A673 (cell line): ENCODE data around the gene PLXND1.

Source experiments
- EZH2 ChIP-seq: fragments of 200-600 bp; sonication (generic); IDR thresholded peaks from 2 replicates; pipeline ENCODE4 v1.6.1; 2017; ENCODE audit warnings: borderline replicate concordance, low read depth, mild to moderate bottlenecking, mixed read lengths, antibody characterized with exemption, low read length; ENCODE audit not compliant: poor library complexity, severe bottlenecking
- TF ChIP-seq, protein P1 (sequence below): fragments of 300-800, 200-600 bp; sonication (generic); conservative IDR thresholded peaks from 2 replicates; pipeline ENCODE4 v1.5.1; 2017; ENCODE audit warnings: low read depth, mild to moderate bottlenecking, antibody characterized with exemption, low read length, moderate library complexity, mixed read lengths

DNA sequence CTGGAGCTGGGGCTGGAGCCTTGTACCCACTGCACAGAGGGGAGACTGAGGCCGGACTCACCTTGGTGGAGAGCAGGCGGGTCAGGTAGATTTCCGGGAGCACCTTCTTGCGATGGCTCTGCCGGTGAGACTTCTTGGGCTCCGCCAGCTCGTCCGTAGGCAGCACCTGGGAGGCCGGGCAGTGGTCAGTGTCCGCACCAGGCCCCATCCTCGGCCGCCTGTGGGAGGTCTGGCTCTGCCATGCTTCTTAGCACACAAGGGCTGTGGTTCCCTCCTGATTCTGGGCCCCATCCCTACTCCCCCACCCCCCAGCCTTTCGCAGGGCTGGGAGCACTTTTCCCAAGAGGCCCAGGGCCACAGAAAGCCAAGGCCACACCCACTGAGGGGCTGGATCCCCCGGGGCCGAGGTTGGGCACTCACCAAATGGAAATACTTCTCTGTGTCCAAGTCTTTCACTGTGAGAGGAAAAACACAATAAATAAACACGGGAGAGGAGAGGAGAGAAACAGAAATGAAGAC, 46.1 kb downstream of the PLXND1 start:
- TF ChIP-seq, protein P1, sequence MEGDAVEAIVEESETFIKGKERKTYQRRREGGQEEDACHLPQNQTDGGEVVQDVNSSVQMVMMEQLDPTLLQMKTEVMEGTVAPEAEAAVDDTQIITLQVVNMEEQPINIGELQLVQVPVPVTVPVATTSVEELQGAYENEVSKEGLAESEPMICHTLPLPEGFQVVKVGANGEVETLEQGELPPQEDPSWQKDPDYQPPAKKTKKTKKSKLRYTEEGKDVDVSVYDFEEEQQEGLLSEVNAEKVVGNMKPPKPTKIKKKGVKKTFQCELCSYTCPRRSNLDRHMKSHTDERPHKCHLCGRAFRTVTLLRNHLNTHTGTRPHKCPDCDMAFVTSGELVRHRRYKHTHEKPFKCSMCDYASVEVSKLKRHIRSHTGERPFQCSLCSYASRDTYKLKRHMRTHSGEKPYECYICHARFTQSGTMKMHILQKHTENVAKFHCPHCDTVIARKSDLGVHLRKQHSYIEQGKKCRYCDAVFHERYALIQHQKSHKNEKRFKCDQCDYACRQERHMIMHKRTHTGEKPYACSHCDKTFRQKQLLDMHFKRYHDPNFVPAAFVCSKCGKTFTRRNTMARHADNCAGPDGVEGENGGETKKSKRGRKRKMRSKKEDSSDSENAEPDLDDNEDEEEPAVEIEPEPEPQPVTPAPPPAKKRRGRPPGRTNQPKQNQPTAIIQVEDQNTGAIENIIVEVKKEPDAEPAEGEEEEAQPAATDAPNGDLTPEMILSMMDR, result no peak
- no peak for TF ChIP-seq EZH2
